Left ventricle myocardium superior (tissue), 1 donor: Measurements from ENCODE around the gene TMCC2. TPM values are rescaled to one million over a fixed set of nuclear protein-coding genes. Genes with fewer than 3 reads are reported as not detected.
"Not testable (repeated sequence)": the region's sequence is repeated elsewhere in the genome, so short reads cannot be mapped to it uniquely, and the experiment has no call there.

ENCODE experiments used
- ATAC-seq: fragments of 200-7000 bp; cut with Tn5 transposase; one replicate; pipeline ENCODE4 v1.9.1; 2020; ENCODE audit warnings: mild to moderate bottlenecking, moderate library complexity
- DNase-seq: peaks from one replicate; pipeline ENCODE4 v3.0.0-alpha.2; 2020
- intact Hi-C: fragments of 100-400 bp; cut with micrococcal nuclease; formaldehyde crosslinking; loops from one replicate; pipeline ENCODE4 v1.11.0; 2022
- total RNA-seq: library from RNA; stranded (reverse); fragmentation: NEBNext Ultra II Directional; extraction: Animal tissue kit (Norgen Biotek cat#: 25700); gene quantifications from one replicate; pipeline ENCODE4 v1.2.1, GENCODE V29; 2021
- donor health status: DM: no; HTN: yes; CAD: no; lungs with severe emphysema.

Gene TMCC2
- total RNA-seq, 1 donor from 2014 or later = 1.3 TPM

DNA sequence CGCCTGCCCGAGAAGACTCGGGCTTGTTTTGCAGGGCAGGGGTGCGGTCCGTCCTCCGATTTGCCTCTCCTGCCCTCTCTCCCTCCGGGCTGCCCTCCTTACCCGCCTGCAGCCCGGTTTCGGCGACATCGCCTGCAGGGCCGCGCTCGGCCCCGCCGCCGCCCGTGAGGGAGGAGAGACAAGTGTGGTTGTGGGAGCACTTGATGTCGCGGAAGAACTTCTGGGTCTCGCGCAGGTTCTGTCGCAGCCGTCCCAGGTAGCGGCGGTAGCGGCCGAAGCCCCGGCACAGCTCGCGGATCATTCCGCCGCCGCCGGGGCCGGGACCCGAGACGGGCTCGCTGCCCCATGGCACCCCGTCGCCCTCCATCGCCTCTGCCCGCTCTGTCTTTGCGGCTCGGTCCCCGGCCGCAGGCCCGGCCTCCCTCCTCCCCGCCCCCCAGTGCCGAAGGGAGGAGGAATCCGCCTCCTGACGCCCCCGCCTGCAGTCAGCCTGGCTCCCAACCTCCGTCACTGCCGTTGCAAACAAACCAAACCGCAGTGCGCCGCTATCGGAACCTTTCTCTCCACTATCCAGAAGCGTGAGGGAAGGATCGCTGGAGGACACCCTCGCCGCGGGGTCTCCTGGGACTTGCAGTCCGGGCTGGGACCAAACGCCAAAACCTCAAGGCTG, 16.4 kb upstream of the TMCC2 start, which contains the start of gene DSTYK:
Gene DSTYK (minus strand): TSS at position 534 of the 670 bp plus-strand sequence. CDS start 167 bp downstream, at position 367.
- DNase-seq (peak; percentile 94), ATAC-seq (peak; percentile 97)
- intact Hi-C loops = no loop called here

DNA sequence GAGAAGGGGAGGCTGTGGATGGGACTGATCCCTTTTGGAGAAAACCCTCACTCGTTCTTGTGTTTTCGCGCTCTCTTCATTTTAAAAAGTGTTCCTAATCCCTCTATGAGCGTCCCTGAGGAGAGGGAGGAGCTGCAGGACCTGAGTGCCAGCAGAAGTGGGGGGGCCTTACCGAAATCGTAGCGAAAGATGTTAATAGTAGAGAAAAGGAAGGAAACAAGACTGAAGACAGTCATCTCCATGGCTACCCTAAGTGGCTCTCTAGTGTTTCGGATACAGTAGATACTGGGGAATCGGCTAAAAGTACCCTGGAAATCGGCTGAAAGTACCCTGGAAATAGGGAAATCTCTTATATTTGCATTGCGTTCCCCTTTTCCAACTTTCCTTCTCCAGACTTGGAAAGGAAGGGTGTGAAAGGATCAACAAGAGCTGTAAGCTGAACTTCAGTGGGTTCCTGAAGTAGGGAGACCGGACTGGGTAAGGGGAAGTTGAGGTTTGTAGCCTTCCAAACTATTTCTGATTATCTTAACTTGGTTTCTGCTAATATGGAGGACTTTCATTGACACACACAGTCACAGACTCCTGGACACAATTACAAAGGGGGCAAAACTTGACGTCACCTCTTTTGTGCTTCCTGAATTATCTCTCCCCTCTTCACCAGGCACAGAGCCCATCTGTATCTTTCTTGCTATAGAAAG, 15.8 kb upstream of the TMCC2 start:
- DNase-seq = no peak
- ATAC-seq = no peak
- intact Hi-C loops = no loop called here

DNA sequence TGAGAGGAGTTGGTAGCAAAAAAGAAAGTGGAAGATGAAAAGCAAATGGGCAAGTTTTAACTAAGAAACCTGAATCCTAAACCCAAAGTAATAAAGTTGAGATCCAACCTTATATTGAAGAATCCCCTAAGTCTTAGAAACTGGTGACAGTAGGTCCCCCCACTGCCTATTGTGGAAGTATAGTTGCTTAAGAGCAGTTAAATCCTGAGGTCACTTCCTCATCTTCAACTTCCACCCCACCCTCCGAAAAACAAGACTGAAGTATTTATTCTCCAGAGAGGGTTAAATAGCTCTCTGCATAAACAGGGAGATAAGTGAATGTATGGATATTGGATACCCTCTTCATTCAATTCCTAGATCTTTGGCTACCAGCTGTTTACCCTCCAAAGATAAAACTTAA, 13.0 kb upstream of the TMCC2 start:
- intact Hi-C loops = no loop called here
- ATAC-seq (no peak), DNase-seq (no peak)

DNA sequence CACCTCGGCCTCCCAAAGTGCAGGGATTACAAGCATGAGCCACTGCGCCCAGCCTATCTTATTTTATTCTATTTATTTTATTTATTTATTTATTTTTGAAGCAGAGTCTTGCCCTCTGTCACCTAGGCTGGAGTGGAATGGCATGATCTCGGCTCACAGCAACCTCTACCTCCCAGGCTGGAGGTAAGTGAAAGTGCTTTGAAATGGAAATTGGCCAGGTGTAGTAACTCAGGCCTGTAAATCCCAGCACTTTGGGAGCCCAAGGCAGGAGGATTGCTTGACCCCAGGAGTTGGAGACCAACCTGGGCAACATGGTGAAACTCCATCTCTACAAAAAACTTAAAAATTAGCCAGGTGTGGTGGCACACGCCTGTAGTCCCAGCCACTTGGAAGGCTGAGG, 11.2 kb upstream of the TMCC2 start:
- intact Hi-C loops = no loop called here
- ATAC-seq (no peak), DNase-seq (no peak)

DNA sequence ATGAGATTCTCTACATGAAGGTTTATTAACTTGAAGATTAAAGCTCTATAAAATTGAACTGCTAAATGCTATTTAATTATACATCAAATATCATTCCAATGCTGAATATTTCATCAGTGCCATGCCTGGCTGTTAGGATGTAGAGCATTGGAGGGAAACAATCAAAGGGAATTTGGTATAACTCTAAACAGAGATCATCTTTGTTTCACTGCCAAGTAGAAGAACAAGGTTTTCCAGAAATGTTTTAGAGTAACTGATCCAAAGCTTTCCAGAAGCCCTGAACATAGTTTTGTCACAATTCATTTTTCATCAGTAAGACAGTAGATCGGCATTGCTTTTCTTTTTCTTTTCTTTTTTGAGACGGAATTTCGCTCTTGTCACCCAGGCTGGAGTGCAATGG, 10.3 kb upstream of the TMCC2 start:
- DNase-seq (no peak), ATAC-seq (no peak)
- intact Hi-C loops = no loop called here

DNA sequence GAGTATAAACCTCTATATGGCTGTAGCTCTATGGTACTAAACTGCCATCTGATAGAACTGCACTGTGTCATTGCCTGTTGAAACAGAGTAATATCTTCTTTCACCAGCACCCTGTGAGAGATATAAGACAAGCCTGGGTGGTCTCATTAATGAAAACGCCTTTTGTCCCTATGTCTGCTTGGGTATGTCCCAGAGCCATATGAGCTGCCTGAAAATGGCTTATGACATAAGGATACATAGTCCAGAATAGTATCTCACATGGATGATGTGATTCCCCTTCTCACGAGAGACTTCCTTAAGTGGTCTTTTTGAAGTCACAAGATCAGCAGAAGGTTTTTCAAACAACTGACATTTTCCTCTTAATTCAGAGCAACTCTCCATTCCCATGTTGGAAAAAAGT, 7.3 kb upstream of the TMCC2 start:
- ATAC-seq (no peak), DNase-seq (no peak)
- intact Hi-C loops = no loop called here

DNA sequence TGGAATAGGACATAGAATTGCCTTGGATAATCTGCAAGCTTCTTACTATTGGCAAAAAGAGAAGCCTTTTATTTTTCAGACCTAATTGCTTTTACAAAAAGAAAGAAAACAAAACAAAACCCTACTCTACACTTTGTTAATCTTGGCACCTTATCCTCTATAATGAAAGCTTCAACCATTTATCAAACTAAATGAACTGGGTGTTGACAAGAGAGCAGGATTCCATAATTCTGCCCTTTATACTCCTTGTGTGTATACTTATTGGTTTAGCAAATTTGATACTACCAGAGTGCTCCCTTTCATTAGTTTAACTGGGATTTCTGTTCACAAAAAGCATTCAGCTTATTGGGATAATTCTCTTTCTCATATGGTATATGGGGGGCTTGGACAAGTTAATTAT, 3.0 kb upstream of the TMCC2 start:
- intact Hi-C loops = no loop called here
- DNase-seq = no peak
- ATAC-seq = no peak

DNA sequence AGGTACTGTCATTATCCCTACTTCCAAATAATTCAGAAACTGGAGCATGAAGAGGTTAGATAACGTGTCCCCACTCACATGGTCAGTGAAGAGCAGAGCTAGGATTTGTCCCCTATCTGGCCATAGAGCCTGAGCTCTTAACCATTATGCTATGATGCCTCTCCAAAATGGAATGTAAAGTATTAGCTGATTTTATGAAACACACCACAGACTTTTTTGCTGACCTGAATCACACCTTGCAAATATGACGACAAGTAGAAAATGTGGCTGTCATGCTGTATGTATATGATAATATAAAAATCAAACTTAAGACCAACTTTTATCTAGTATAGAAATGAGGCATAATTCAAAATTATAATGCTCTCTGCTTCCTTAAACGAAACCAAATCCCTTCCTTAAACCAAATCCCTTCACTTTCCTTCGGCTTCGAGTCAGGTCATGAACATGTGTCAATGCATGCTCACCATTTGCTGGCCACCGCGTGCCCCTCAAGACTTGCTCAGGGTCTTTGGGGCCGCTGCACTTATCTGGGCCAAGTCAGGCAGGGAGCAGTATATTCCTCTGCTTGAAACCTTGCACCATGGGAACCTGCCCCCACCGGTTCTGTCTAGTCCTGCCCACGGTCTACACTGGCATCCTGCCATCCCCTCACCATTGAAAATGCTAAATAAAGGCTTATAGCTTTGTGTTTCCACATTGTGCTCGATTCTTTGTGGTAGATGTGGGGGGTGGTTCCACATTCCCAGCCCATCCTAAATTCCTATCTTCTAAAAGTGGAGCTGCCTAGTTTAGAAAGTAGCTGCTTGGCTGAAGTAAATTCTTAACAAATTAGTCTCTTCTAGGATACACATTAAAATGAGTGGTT, 1.6 kb upstream of the TMCC2 start:
- no peak for ATAC-seq
- intact Hi-C loops = no loop called here
- no peak for DNase-seq

DNA sequence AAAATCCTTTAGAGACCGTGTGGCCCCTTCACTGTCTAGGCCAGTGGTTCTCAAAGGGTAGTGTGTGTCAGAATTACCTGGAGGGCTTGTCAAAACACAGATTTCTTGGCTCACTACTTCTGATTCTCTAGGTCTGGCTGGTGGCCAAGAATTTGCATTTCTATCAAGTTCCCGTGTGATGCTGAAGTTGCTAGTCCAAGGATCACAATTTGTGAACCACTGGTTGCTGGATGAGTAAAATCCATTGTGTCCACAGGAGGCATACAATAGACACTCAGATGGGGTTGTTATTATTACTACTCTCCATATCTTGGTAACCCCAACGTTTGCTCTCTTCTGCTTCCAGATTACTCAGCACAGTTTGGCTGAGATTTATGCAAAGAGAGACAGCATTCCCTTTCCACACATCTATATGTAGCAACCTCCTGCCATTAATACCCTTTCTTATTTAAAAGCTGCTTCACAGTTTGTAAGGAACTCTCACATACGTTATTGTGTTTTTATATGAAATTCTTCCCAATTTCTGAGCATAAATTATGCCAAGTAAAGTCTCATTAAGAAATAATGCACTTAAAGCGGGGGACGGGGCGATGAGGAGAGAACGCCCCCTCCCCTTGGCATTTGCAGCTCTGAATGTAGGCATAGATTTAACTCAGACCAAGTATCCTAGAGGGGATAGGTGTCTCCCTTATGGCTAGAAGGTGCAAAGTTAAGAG, 720 bp upstream of the TMCC2 start:
- DNase-seq (no peak), ATAC-seq (no peak)
- intact Hi-C loops = no loop called here

DNA sequence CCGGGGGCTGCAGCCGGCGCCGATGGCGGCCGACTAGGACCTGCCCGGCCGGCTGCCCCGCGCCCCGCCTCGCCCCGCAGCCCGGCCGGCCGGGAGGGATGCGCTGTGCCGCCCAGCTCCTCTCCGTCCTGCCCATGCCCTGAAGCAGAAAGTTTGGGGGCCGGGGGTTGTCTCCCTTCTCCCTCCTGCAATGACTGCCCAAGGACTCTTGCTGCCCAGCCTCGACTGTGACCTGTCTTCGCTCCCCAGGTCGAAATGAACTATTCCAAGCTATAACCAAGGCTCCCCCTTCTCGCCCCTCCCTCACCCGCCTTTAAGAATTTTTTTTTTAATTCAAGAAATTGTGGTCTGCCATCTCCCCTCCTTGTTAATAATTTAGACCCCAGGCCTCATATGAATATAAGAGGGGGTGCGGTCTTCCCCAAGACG, 361 bp downstream of the TMCC2 start:
- intact Hi-C loops = no loop called here
- ATAC-seq = peak; percentile 13
- no peak for DNase-seq

DNA sequence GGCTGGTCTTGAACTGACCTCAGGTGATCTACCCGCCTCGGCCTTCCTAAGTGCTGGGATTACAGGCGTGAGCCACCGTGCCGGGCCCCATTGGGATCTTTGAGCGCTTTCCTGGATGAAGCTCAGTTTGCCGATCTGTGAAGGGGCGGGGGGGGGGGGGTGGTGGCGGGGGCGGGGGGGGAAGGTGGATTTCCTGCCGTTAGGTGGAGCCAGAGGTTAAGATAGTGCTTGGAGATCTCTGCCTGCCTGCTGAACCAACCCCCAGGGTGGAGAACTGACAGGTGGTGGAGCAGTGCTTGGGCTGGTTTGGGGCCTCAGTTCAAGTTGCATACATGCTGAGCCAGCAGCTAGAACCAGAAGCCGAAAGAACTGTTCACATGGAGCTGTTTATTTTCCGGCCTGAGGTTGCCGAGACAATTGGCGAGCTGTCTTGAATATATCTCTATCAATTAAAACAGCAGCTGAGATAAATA, 1.7 kb downstream of the TMCC2 start:
- no peak for DNase-seq

DNA sequence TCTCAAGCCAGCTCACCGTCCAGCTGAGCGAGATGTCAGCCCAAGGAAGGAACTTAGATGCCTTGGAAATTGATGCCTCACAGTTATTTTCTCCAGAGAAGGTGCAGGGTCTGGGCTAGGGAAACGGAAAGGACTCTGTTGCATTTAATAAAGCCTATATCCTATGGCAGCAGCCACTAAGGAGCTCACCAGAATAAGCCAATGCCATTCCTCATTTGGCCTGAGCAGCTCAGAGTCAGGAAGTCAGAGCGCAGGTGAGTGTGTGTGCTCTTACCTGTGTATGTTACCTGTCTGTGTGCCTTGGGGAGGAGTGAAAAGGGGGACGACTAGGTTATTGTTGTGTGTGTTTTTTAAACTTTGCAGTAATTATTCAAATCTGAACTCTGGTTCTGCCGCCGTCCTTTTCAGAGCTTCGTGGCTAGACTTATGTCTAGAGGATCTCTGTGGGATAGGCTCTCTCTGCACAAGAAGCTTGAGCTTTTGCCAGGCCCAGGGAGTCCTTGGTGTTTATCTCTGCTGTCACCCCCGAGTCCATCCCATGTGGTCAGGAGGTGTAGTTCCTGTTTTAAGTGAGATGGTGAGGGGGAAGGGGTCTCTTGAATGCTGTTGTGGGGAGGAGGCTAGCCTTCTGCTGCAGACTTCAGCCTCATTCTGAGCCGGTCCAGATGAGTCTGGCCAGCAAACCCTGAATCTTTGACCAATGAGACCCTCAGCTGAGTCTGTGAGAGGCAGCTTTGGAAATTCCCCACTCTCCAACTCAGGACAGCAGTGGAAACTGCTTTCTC, 2.4 kb downstream of the TMCC2 start:
- intact Hi-C loops = no loop called here
- DNase-seq (no peak), ATAC-seq (no peak)

More for the DNA sequence above, 1.7 kb downstream of the TMCC2 start:
- peak; percentile 68 for ATAC-seq
- intact Hi-C loops = no loop called here

DNA sequence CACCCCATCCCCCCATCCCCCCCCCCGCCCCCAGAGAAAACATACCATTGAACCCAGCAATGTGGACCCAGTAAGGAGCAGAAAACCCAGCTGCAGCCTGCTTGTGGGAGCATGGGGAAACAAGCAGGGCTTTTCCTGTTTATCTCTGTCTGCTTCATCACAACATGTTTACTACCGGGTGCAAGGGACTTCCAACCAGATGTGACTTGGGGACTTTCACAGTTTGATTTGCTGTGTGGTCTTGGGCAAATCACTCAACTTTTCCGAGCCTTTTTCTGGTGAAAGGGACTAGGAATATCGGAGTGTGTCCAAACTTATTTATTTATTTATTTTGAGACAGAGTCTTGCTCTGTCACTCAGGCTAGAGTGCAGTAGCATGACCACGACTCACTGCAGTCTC, 3.2 kb downstream of the TMCC2 start:
- ATAC-seq (no peak), DNase-seq (no peak)
- intact Hi-C loops = no loop called here

DNA sequence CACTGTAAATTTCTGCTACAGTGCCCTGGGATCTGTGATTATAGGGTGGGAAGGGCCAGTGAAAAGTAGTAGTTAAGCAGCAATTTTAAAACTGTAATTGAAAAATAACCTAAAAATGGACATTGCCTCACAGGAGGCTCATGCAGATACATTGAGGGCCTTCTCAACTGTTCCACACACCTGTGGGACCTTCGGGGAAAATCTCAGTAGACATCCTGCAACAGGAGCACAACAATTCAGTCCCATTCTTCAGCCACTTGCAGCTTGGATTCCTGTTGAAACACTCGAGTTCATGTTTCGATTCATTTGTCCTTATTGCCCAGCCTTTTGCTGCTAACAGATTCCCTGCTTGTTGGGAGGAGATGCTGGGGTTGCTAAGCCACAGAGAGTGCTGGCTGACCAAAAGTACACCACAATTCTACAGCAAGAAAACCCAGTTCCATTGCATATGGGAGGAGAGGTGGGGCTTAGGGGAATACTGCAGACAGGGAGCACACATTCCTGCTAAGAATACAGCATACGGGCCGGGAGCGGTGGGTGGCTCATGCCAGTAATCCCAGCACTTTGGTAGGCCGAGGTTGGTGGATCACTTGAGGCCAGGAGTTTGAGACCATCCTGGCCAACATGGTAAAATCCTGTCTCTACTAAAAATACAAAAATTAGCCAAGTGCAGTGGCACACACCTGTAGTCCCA, 4.5 kb downstream of the TMCC2 start:
- intact Hi-C loops = no loop called here
- ATAC-seq (no peak), DNase-seq (no peak)

DNA sequence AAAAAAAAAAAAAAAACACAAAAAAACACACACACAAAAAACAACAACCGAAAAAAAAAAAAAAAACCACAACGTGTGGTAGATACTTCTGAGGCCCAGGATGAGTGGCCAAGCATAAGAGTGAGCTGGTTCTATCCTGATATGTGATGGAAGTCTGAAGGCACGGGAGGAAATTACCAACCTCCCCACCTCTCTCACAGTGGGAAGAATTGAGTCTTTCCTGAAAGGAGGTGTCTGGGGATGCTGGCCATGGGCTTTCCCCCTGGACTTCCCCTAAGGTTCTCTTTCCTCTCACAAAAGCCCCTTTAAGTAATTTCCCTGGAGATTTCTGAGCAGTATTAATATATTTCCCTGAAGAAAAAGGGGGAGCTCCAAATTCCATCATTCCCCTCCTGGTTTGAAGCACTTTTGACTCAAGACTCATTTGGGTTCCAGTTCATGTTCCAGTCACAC, 5.2 kb downstream of the TMCC2 start:
- ATAC-seq (no peak), DNase-seq (no peak)
- intact Hi-C loops = no loop called here

DNA sequence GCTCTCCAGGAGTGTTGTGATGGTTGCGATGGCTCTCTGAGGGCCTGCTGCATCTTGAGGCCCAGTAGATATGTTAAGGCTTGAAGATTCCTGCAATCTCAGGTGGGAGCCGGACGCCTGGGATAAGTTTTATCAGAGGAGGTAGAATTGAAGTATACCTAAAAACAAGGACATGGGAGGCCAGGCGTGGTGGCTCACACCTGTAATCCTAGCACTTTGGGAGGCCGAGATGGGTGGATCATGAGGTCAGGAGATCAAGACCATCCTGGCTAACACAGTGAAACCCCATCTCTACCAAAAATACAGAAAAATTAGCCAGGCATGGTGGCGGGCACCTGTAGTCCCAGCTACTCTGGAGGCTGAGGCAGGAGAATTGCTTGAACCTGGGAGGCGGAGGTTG, 6.2 kb downstream of the TMCC2 start:
- ATAC-seq, DNase-seq, intact Hi-C loops: not testable (repeated sequence)

DNA sequence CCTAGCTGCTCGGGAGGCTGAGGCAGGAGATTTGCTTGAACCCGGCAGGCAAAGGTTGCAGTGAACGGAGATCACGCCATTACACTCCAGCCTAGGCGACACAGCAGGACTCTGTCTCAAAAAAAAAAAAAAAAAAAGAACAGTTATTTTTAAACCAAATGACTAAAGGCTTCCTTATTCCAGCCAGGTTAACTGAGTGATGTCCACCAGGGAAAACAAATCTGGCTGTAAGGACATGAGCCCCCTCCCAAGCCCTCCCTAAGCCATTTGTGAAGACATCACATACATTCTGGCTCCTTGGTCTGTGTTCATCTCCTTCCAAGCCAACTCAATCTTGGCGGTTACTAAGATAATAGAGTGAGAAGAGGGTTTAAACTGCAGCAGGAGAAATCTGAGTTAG, 8.2 kb downstream of the TMCC2 start:
- intact Hi-C loops = no loop called here
- ATAC-seq = peak; percentile 55
- DNase-seq = no peak

DNA sequence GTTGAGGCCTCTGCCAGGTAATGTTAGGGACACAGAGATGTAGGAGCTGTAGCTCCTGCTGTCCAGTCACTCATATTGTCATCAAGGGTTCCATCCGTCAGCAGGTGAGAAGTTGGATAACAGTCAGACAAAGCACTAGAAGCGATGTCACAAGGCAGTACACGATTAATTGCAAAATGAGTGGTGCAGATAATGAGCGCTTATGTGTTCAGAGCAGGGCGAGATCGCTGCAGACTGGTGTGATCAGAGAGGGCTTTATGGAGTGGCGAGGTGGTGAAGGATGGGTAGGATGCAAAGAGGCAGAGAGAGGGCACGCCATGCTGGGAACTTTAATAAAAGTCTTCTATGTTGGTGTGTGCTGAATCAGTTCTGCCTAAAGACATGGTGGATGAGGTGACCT, 8.8 kb downstream of the TMCC2 start:
- DNase-seq (no peak), ATAC-seq (no peak)
- intact Hi-C loops = no loop called here
